RWPE2 (cell line): Measurements from ENCODE around the gene ERGIC1.

Source experiments
- ATAC-seq: fragments of 200-7000 bp; cut with Tn5 transposase; 3 replicates; pipeline ENCODE4 v1.9.1; 2021; ENCODE audit warnings: low read depth
- DNase-seq: peaks from one replicate; pipeline ENCODE4 v3.0.0-alpha.2; 2020; ENCODE audit warnings: low spot score
- H3K27ac ChIP-seq: fragments of 450-650 bp; 2 replicates; pipeline ENCODE4 v1.5.1; 2017; ENCODE audit warnings: mild to moderate bottlenecking; ENCODE audit not compliant: poor library complexity, severe bottlenecking
- H3K27me3 ChIP-seq: fragments of 250-450 bp; sonication (Bioruptor Pico); 2 replicates; pipeline ENCODE4 v1.5.1; 2021; ENCODE audit warnings: mild to moderate bottlenecking, moderate library complexity; ENCODE audit not compliant: insufficient read depth, poor library complexity, severe bottlenecking
- H3K36me3 ChIP-seq: fragments of 250-450 bp; sonication (Bioruptor Pico); 2 replicates; pipeline ENCODE4 v1.5.1; 2020; ENCODE audit warnings: low read depth, mild to moderate bottlenecking, moderate library complexity
- H3K4me1 ChIP-seq: fragments of 250-450 bp; sonication (Bioruptor Pico); 2 replicates; pipeline ENCODE4 v1.5.1; 2021; ENCODE audit warnings: mild to moderate bottlenecking, moderate library complexity; ENCODE audit not compliant: insufficient read depth, poor library complexity, severe bottlenecking
- H3K4me3 ChIP-seq: fragments of 250-450 bp; sonication (Bioruptor Pico); 2 replicates; pipeline ENCODE4 v1.5.1; 2021; ENCODE audit warnings: mild to moderate bottlenecking, moderate library complexity; ENCODE audit not compliant: severe bottlenecking
- H3K9me3 ChIP-seq: fragments of 250-450 bp; sonication (Bioruptor Pico); 2 replicates; pipeline ENCODE4 v1.5.1; 2021; ENCODE audit warnings: mild to moderate bottlenecking, moderate library complexity; ENCODE audit not compliant: severe bottlenecking
- CTCF ChIP-seq: fragments of 450-650 bp; IDR thresholded peaks from one replicate; pipeline ENCODE4 v1.5.1; 2017; ENCODE audit warnings: mild to moderate bottlenecking, moderate library complexity; ENCODE audit not compliant: poor library complexity, severe bottlenecking

Gene ERGIC1

GRCh38 chr5:172791726-172792445 lies 42.2 kb upstream of the ERGIC1 start:
- H3K9me3 ChIP-seq: no peaks in the 10 kb centered on the region
- peaks cover 17% of the 10 kb centered on the region for H3K4me1 ChIP-seq
- no peak for TF ChIP-seq CTCF
- H3K27me3 ChIP-seq: no peaks in the 10 kb centered on the region
- ATAC-seq (no peak), DNase-seq (no peak)
- H3K4me3 ChIP-seq: no peak overlapping the region
- H3K27ac ChIP-seq: peak overlapping the region; percentile 2
- no peaks in the 10 kb centered on the region for H3K36me3 ChIP-seq

GRCh38 chr5:172792701-172793570 lies 41.1 kb upstream of the ERGIC1 start:
- no peak for TF ChIP-seq CTCF
- no peak overlapping the region for H3K4me3 ChIP-seq
- H3K27me3 ChIP-seq: no peaks in the 10 kb centered on the region
- H3K36me3 ChIP-seq: no peaks in the 10 kb centered on the region
- ATAC-seq (no peak), DNase-seq (no peak)
- no peak overlapping the region for H3K27ac ChIP-seq
- no peaks in the 10 kb centered on the region for H3K9me3 ChIP-seq
- H3K4me1 ChIP-seq: peaks cover 24% of the 10 kb centered on the region

GRCh38 chr5:172793577-172794488 lies 40.2 kb upstream of the ERGIC1 start:
- H3K9me3 ChIP-seq: no peaks in the 10 kb centered on the region
- H3K27ac ChIP-seq: peak overlapping the region; percentile 96
- no peak overlapping the region for H3K4me3 ChIP-seq
- peaks cover 32% of the 10 kb centered on the region for H3K4me1 ChIP-seq
- no peak for TF ChIP-seq CTCF
- no peaks in the 10 kb centered on the region for H3K27me3 ChIP-seq
- no peak for ATAC-seq
- H3K36me3 ChIP-seq: no peaks in the 10 kb centered on the region
- no peak for DNase-seq

- DNase-seq (no peak), ATAC-seq (peak; percentile 13)
- H3K4me3 ChIP-seq: no peak overlapping the region
- H3K9me3 ChIP-seq: no peaks in the 10 kb centered on the region
- no peaks in the 10 kb centered on the region for H3K36me3 ChIP-seq
- H3K4me1 ChIP-seq: peaks cover 48% of the 10 kb centered on the region
- H3K27ac ChIP-seq: peak overlapping the region; percentile 96
- no peaks in the 10 kb centered on the region for H3K27me3 ChIP-seq
- no peak for TF ChIP-seq CTCF
These were observed 38.6 kb upstream of the ERGIC1 start for GRCh38 chr5:172795318-172795977.
